Hematopoietic multipotent progenitor cell (in vitro differentiated cells): Measurements from ENCODE around the gene PGBD5. TPM values are rescaled to one million over a fixed set of nuclear protein-coding genes. Genes with fewer than 3 reads are reported as not detected.
A peak's percentile ranks its signal among the peaks of the same experiment; 100 is the strongest.

Experiments
- DNase-seq, 3 donors: peaks; one replicate each; pipeline ENCODE4 v3.0.0-alpha.2; 2011 to 2015; ENCODE audit warnings: low read depth in 2 of 3, low spot score in 2 of 3
- total RNA-seq: library from RNA; depleted of rRNA; stranded (reverse); fragments of >200 nt; gene quantifications from one replicate; pipeline ENCODE4 v1.2.3, GENCODE V29; 2012

PGBD5 gene
- total RNA-seq, 1 donor, result under 0.01 TPM

GRCh38 chr1:230309646-230310177, 116.4 kb downstream of the PGBD5 start:
- DNase-seq, result no peak

- no peak for DNase-seq
Measured at GRCh38 chr1:230308821-230309220, 117.3 kb downstream of the PGBD5 start.

GRCh38 chr1:230308039-230308438, 118.1 kb downstream of the PGBD5 start:
- no peak for DNase-seq

GRCh38 chr1:230307213-230307612, 118.9 kb downstream of the PGBD5 start:
- no peak for DNase-seq

GRCh38 chr1:230306169-230306568, 120.0 kb downstream of the PGBD5 start:
- peak in 1 of 3 donors; percentile 33 for DNase-seq

- DNase-seq, result no peak
Measured at GRCh38 chr1:230303822-230304221, 122.3 kb downstream of the PGBD5 start.

GRCh38 chr1:230303069-230303468, 123.1 kb downstream of the PGBD5 start:
- DNase-seq, result peak in 1 of 3 donors; percentile 22

- DNase-seq, result no peak
Measured at GRCh38 chr1:230301822-230302221, 124.3 kb downstream of the PGBD5 start.

GRCh38 chr1:230301322-230301721, 124.8 kb downstream of the PGBD5 start:
- DNase-seq, result no peak

- DNase-seq, result no peak
Measured at GRCh38 chr1:230300322-230301301, 125.5 kb downstream of the PGBD5 start.

- no peak for DNase-seq
Measured at GRCh38 chr1:230299191-230300006, 126.7 kb downstream of the PGBD5 start.

- no peak for DNase-seq
Measured at GRCh38 chr1:230295367-230295766, 130.8 kb downstream of the PGBD5 start.

- DNase-seq, result no peak
Measured at GRCh38 chr1:230293390-230293700, 132.8 kb downstream of the PGBD5 start.

GRCh38 chr1:230292689-230293389, 133.3 kb downstream of the PGBD5 start:
- no peak for DNase-seq

- peak in 2 of 3 donors; percentile 54 to 82 for DNase-seq
Measured at GRCh38 chr1:230291731-230292620, 134.2 kb downstream of the PGBD5 start.

- DNase-seq, result no peak
Measured at GRCh38 chr1:230289350-230289644, 136.8 kb downstream of the PGBD5 start.

- no peak for DNase-seq
Measured at GRCh38 chr1:230288641-230289349, 137.3 kb downstream of the PGBD5 start.

- no peak for DNase-seq
Measured at GRCh38 chr1:230287674-230288315, 138.3 kb downstream of the PGBD5 start.

- DNase-seq, result no peak
Measured at GRCh38 chr1:230286890-230287269, 139.3 kb downstream of the PGBD5 start.
